GM12872 (cell line): ENCODE data around the gene NUDT3.

Source experiments
- CTCF ChIP-seq: IDR thresholded peaks from 3 replicates; pipeline ENCODE4 v1.5.1; 2011; ENCODE audit warnings: low read depth, mild to moderate bottlenecking, low read length, moderate library complexity; ENCODE audit not compliant: insufficient read depth

The NUDT3 gene

DNA sequence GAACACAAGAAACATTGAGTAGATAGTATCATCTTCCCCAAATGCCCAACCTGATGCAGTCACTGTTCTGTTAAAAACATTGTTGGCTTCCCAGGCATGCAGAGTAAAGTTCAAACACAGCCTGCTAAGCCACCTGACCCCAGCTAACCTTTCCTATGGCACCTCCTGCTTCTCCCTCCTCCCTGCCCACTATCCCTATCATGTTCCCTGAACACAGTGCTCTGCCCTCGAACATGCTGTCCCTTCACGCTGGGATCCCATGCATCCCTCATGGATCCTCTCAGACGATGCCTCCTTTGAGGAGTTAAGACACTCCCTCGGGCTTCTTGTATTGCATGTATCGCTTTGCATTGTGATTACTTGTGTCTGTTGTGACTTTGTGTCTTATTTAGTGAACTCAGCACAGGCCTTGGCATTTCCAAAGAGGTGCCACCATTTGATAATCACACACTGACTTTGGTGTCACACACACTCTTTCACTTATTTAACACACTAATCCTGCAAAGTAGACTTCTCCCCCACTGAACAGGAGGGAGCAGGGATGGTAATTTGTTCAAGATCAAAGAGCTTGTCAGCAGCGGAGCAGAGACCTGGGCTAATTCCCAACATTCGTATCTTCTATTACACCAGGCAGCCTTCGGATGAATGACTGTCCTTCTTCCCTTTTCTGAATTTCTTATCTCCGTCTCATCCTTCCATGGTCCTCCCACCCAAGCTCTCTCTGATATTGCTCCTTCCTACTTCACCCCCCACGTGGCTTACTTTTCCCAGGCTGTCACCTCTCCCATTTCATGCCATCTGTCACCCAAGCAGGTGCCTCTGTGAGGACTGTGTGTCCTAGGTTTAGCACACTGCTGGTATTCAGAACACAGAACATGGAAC is 115.3 kb downstream of the NUDT3 start:
- no peak for TF ChIP-seq CTCF

DNA sequence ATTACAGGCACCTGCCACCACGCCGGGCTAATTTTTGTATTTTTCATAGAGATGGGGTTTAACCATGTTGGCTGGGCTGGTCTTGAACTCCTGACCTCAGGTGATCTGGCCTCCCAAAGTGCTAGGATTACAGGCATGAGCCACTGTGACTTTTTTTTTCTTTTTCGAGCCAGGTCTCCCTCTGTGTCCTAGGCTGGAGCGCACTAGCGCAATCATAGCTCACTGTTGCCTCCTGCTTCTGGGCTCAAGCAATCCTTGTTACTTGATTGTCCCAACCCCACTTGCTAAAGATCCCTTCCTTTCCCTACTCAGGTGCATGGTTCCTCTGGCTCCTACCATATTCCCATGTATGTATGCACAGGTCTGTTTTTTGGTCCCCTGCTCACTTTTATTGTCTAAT is 116.3 kb downstream of the NUDT3 start:
- TF ChIP-seq CTCF = no peak

DNA sequence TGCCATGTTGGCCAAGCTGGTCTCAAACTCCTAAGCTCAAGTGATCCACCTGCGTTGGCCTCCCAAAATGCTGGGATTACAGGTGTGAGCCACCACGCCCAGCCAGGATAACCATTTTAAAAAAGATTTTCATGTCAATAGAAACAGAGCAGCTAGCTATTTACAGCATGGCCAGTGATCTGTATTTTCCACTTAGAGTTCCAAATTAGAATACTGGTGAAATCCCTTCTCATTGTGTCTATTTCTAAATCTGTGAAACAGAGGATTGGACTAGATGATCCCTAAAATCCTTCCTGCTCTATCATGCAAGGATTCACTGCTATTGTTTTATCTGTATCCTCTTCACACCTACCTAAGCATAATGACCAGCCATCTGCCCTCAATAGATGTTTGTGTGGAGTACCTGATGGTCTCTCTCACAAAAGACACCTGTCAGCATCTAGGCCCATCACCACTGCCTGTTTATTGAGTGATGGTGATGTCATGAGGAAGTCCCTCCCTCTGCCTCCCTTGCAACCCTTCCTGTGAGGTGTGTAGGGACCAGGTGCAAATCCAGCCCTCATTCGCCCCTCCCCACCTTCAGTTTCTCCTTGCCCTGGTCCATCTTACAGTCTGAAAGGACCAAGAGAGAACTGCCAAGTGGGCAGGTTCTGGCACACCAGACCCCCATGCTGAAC is 117.2 kb downstream of the NUDT3 start:
- no peak for TF ChIP-seq CTCF

- no peak for TF ChIP-seq CTCF
Observed at GRCh38 chr6:34274129-34274528, 118.3 kb downstream of the NUDT3 start.

GRCh38 chr6:34273242-34273805 is 119.1 kb downstream of the NUDT3 start:
- no peak for TF ChIP-seq CTCF

DNA sequence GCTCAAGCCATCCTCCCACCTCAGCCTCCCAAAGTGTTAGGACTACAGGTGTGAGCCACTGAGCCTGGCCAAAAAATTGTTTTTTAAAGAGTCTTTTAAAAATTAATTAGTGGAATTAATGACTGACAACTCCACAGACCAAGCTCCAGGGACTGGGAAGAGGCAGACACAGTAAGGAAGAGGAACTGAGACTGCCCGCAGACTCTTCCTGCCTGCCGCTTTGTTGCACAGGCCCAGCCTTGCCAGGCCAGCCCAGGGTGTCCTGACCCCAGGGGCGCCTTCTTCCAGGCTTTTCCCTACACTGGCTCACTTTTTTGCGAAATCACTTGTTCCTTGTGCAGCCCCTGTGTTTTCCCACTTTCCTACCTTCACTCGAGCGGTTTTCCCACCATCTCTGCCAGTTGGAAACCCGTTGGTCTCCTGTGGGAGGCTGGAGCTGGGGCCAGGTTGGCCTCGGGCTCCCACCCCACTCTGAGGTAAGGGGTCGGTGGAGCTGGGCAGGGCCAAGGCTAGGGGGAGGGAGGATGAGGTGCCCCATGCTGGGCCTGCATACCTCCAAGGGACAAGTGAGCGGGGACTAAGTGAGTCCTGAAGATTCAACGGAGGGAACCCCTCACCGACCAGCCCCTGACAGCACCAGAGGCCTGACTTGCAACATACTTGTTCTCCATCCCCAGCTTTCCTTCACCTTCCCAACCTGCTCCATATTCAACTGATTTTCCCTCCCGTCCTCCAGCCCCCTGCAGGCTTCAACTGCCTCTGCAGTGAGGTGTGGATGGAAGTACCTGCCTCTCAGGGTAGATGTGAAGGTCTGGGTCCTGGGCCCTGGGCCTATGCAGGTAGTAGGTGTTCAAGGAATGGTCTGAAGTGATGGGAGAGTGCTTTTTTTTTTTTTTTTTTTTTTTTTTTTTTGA is 120.2 kb downstream of the NUDT3 start:
- TF ChIP-seq CTCF = peak; percentile 37; the same call in 2 of the 3 replicates
